Posterior cingulate gyrus (tissue), 11 donors: ENCODE measurements around the gene ADO.
A peak's percentile ranks its signal among the peaks of the same experiment; 100 is the strongest.

ENCODE experiments used
- DNase-seq, 10 donors: peaks; one replicate each; pipeline versions ENCODE4 v3.0.0 to v3.0.0-alpha.2; 2020 to 2021; ENCODE audit warnings: mixed read lengths in 3 of 10
- intact Hi-C: fragments of 100-400 bp; cut with DNase I; formaldehyde crosslinking; loops from one replicate; pipeline ENCODE4 v1.15.1; 2023

Gene ADO

DNA sequence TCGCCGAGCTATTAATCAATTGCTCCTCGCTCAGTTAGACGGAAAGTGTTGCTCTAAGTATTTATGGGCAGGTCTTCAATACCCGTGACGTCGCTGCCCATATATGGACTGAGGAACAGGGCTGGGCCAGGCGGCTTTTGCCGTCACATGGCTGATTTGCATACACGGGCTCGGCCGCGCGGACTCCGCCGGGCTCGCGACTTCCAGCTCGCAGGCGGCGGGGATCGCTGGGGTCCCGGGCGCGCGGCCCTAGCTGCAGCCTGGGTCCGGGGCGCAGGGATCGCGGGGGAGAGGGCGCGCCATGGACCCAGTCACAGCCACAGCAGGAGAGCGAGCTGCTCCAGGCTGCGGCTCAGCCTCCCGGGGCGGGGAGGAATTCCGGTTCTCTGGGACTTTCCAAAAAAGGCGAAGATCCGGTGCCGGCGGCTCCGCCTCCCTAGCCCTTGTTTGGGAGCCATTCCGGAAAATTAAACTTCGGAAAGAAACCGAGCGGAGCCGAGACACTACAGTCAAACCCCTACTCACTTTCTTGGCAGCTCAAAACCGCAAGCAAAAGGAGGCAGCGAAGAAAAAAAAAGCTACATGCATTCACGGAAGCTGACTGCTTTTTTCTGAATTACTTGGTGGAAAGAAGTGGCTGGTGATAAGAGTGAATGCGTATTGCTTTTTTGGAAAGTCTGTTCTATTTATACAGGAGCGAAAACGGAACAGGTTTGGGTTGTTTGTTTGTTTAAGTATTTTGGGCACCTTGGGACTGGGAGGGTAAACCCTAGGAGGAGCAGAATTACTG, 12.0 kb downstream of the ADO start, which contains the start of gene EGR2:
Gene EGR2 (minus strand): TSS at position 36 of the 790 bp plus-strand sequence. CDS start 337 bp downstream, outside the sequence.
- DNase-seq: peak; percentile 84 to 98 (median 90)
- intact Hi-C loops: loop anchor here (5.0 to 10.0 kb wide), 4 partner anchors 152 to 374 kb away; no protein-coding TSS in a partner anchor

DNA sequence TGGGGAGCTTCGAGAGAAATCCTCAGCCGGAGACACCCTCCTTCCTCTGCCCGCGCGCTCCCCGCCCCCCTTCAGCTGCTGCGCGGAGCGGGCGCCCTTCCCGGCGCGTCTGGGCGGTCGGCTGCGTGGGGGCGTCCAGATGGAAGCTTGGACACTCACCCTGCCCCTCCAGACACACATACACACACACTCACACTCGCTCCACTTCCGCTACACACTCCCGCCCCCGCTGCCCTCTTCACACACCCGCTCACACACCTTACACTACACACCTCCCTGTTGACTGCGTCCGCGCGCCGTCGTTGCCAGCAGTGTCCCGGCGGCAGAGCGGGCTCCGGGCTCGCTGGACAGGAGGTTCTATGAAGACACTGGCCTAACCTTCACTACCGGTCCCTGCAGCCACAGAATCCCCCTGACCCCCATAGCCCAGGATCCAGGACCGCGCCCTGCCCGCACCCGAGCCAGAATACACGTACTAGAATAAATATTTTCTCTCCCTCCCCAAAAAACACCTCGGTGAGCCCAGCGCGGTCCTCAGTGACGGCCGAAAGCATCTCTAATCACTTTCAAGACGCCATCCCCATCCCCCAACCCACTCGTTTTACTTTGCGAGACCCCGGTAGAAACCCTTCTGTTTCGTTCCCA, 12.7 kb downstream of the ADO start:
- intact Hi-C loops: loop anchor here (5.0 to 10.0 kb wide), 4 partner anchors 152 to 375 kb away; no protein-coding TSS in a partner anchor
- peak in 8 of 10 donors; percentile 18 to 91 (median 48) for DNase-seq

DNA sequence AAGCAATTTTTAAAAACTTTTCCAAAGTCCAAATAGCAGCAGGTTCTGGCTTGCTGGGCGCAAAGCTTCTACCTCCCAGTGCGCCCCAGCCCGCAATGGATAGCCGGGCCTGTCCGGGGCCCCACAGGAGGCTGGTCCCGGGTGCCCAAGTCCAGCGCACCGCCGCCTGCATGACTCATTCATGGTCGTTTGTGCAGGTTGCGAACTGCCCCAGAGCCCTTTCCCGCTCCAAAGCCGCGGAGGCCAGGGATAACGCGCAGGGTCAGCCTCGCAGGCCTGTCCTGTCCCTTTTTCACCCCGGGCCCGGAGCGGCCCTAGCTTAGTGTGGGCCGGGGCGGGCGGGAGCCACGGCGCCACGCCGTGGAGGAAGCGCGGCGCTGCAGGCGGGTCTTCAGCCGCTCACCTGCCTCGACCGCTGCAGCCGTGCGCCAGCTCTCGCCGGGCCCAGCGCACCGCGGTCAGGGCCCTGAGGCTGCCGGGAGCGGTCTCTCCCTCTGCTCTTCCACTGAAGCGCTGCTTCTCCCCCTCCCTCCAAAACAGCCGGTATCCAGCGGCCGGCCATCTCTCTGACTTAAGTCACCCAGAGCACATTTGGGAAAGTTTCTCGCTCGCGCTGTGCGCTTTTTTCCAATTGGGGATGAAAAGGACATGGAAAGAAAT, 13.4 kb downstream of the ADO start:
- intact Hi-C loops: loop anchor here (1.0 to 10.0 kb wide), 6 partner anchors 13 to 376 kb away; no protein-coding TSS in a partner anchor
- peak in 7 of 10 donors; percentile 30 to 92 (median 71) for DNase-seq

DNA sequence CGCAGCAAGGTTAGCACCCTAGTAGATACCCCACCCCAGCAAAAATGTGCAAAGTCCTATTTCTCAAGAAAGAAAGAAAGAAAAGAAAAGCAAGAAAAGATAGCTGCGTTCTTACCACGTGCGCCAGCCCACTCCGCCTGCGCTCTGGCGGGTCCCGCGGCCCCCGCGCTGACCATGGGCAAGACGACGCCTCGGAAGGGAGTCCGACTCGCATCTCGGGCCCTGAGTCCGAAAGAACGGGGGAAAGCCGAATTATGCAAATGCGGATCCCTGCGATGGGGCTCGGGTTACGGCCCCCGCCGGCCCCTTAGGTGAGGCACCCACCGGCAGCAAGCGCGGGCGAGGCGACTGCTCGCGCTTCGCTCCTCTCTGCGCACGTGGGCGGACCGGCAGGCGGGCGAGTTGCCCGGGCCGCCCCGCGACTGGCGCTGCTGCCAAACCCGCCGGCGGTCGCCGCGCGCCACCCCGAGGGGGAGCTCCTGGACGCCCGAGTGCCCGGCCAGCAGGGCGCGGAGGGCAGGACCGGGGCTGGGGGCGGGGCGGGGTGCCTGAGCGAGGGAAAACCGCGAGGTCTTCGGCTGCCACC, 14.0 kb downstream of the ADO start:
- DNase-seq: peak in 7 of 10 donors; percentile 11 to 91 (median 54)
- intact Hi-C loops: loop anchor here (1.0 to 10.0 kb wide), 6 partner anchors 13 to 376 kb away; no protein-coding TSS in a partner anchor

DNA sequence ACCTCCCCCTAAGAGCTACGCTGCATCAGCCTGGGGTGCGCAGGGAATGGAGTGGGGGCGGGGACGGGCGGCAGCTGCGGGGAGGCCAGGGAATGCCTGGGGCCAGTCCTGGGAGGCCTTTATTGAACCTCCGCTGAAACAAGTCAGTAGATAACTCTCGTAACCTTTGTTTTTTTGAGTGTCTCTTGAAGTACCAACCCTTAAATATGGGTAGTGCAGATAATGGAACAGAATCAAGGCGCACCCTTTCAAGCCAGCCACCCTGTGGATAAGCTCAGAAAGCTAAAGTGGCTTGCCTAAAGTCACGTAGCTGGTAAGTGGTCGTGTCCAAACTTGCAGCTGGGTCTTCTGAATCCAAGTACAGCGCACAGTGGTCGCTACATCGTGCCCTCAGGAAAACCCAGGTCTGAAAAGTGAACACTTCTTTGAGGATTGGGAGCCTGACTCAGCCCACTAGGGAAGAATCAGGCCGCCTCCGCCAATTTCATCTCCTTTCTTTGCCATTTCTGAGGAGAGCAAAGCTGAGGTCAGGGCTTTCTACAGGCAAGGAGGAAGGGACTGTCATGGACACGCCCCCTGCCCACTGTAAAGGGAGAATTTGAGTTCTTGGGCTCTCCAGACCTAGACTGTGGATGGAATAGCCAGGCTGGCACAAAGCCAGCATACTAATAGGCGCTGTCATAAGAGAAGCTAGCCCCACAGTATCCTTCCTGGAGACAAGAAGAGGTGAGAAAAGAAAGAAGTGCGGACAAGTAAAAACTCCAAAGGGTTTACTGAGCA, 14.8 kb downstream of the ADO start:
- DNase-seq: no peak
- intact Hi-C loops: loop anchor here (2.0 to 10.0 kb wide), 5 partner anchors 155 to 377 kb away; no protein-coding TSS in a partner anchor

DNA sequence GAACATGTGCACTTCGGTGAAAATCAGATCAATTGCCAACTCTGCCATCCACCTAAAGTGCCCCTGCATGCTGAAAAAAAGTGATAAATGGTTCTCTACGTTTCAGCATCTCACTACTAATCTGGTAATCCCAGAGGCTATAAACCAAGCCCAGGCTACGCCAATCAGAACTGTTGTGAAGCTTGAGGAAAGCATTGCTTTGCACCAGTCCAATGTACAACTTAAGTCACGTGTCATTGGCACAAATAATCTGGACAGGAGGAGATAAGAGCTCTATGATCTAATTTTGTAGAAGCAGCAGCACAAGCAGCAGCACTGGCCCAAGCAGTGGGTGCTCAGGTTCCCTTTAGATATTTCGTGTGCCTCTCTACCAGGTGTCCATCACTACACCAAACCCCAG, 16.1 kb downstream of the ADO start:
- no peak for DNase-seq
- intact Hi-C loops: no loop called here

DNA sequence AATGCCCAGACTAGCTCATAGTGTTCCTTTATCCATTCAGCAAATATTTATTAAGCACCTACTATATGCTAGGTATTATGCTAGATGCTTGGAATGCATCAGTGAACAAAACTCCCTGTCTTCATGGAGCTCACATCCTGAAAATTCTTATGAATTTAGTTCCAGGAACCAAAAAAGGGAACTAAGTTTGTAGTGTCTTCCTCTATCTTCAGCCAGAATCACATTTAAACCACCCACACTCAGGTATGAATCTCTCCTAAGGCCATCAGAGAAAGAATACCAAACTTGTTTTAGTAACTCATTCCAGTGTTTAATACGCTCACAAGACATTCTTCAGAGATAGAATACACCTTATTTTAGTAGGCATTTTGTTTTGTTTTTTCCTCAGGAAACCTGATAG, 21.8 kb downstream of the ADO start:
- intact Hi-C loops: no loop called here

DNA sequence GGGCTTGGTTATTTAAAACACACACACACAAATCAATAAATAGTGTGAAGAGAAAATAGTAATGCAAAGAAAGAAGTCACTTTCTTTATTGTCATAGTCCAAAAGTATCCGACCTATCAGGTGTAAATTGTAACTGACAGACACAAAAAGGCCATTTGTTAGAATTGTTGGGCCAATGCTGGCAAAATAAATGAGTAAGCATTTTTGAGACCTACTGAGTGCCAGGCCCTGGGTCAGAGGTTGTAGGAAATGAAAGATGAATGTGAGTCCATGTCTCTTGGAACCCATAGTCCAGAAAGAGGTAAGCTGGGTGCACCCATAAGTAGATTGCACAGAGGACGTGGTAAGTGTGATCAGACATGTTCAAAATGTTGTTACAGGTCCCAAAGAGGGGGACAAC, 25.1 kb downstream of the ADO start:
- intact Hi-C loops: no loop called here
- no peak for DNase-seq

More for the DNA sequence above, 21.8 kb downstream of the ADO start:
- DNase-seq: no peak

DNA sequence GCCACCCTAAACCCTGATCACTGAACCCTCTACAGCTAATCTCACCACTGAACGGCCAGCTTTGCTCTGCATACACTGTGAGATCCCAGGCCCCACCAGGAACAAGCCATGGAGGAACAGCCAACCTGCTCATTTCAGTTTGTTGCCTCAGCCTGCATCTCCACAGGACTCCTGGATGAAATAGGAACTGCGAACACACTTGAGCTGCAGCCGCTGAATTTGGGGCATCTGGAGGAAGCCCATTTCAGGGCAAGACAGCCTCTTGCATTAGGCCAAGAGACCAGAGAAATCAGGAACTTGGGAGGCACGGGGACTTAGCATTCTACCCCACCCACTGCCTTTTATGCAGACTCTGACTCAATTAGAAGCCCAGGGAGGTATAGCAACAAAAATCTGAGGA, 26.2 kb downstream of the ADO start:
- intact Hi-C loops: no loop called here
- DNase-seq: peak in 1 of 10 donors; percentile 57

DNA sequence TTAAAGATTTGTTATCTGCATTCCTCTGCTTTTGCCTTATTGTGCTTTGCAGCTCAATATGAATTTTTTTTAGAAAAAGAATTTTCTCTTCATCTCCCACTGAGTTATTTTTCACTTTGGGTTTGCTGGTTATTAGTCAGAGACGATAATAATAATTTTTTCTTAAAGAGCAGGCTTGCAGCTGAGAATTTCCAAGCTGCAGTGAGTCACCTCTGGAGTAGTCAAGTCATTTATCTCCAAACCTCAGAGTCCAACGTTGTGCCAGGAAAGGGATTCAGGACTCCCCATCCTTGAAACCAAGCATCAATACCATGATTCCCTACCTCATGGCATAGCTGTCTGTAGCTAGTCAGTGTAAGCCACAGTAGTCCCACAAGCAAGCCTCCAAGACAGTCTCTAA, 26.8 kb downstream of the ADO start:
- DNase-seq: no peak
- intact Hi-C loops: no loop called here

DNA sequence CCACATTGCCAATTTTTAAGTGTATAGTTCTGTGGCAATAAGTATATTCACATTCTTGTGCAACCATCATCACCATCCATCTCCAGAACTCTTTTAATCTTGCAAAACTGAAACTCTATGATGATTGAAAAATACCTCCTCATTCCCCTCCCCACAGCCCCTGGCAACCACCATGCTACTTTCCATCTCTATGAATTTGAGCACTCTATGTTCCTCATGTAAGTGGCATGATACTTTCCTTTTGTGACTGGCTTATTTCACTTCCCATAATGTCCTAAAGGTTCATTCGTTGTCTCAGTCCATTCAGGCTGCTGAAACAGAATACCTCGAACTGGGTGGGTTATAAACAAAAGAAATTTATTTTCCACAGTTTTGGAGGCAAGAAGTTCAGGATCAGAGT, 35.1 kb downstream of the ADO start:
- no peak for DNase-seq
- intact Hi-C loops: no loop called here

DNA sequence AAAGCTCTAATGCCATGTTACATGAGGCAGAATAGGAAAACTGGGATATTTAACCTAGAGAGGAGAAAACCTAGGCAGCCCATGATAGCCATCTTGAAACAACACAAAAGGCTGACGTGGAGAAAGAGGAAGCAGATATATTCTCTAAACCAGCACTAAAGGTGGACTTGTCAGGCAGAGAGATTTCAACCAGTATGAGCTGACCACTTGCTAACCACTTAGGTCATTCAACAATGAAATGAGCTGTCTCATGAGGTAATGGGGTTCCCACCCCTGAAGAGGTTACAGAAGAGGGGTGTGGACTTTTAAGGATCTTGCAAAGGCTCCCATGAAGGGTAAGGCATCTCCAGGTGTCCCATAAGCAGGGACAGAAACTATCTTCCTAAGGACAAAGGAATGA, 38.5 kb downstream of the ADO start:
- intact Hi-C loops: no loop called here

DNA sequence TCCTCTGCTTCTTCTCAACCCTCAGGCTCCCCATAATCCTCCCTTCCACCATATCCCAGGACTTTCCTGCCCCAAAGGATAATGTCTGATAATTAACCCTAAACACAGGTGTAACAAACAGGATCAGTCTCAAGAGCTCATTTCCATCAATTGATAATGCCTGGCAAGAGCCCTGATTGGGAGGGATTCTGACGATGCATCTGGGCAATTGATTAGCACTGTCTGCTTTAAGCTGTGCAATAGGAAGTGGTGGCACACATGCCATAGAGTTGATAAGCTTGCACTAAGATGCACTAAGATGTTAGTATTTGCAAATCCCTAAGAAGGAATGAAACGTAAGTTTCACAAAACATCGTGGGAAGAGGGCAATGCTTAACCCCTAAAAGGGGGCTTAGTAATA, 39.1 kb downstream of the ADO start:
- intact Hi-C loops: no loop called here
- DNase-seq: no peak

More for the DNA sequence above, 38.5 kb downstream of the ADO start:
- no peak for DNase-seq

DNA sequence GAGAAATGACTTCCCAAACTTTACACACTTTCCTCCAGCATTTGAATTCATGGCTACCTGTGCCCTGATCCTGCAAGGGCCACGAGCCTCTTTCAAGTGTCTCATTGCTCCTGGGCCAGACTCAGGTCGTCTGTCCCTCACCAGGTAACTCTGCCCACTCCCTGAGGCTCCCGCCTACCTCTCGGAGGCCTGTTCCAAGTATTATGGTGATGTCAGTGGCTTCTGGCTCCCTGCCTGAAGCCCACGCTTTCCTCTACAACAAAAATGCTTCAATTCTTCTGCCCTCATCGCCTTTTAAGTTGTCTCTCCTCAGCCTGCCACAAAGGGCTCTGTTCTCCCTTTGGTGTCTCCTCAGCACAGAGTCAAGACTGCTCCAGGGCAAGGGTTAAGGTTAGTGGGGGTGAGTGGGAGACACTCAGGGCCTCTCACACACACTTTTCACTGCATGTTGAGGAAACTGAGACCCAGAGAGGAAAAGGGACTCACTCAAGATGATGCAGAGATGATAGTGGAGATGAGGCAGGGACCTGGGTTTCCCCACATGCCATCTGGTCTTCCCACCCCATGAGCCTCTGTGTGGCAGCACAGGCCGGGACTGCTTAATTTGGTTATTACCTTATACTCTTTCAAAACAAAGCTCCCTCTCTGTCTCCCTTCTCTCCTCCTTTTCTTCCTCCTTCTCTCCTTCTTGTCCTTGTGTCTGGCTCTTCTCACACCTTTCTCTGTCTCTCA, 39.9 kb downstream of the ADO start:
- intact Hi-C loops: no loop called here
- DNase-seq: no peak

DNA sequence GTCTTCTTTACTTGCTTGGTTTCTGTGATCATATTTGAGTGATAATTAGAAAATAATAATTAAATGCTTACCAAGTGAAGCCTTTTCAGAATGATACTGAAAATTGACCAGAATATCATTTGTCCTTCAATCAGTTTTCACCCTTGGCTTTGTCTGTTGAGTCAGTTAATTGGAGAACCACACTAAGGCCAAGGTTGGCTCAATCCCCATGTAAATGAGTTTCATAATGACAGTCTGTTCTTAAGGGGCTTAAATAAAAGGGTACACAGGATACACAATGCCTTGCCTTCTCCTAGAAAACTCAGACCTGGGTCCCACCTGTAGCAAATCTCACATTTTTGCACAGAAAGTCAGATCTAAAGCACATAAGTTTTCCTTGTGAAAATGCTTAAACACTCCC, 42.9 kb downstream of the ADO start:
- DNase-seq: no peak
- intact Hi-C loops: no loop called here

DNA sequence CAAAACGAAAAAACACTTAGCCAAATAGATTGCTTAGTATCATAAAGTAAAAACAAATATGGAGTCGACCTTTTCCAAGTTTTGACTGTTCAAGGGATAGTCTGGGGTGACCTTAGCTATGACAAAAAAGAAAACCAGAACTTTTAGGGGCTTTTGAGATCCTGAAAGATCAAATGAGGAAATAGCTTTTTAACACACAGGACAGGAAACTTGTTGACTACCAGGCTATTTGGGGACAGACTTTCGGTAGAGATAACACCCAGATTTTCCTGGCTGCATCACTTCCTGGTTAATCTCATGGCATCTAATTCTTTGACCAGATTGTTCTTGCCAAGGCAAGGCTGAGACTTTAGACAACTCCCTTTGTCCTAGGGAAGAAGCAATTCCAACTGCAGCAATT, 46.1 kb downstream of the ADO start:
- intact Hi-C loops: no loop called here
- DNase-seq: no peak

DNA sequence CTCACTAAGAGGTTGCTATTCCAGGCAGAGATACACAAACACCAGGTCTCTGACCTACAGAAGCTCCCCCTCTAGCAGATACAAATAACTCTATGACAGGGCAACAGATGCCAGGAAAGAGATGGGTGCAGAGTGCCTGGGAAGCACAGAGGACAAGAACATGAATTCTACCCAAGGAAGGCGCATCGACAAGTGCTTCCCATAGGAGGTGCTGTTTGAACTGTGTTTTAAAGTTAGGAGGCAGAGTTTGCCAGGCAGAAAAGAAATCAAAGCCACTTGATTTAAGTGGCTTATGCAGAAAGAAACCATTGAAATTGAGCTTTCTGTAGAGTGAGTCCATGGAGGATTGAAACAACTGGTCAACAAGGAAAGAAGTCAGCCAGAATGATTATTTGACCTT, 46.9 kb downstream of the ADO start:
- intact Hi-C loops: no loop called here
- DNase-seq: no peak

DNA sequence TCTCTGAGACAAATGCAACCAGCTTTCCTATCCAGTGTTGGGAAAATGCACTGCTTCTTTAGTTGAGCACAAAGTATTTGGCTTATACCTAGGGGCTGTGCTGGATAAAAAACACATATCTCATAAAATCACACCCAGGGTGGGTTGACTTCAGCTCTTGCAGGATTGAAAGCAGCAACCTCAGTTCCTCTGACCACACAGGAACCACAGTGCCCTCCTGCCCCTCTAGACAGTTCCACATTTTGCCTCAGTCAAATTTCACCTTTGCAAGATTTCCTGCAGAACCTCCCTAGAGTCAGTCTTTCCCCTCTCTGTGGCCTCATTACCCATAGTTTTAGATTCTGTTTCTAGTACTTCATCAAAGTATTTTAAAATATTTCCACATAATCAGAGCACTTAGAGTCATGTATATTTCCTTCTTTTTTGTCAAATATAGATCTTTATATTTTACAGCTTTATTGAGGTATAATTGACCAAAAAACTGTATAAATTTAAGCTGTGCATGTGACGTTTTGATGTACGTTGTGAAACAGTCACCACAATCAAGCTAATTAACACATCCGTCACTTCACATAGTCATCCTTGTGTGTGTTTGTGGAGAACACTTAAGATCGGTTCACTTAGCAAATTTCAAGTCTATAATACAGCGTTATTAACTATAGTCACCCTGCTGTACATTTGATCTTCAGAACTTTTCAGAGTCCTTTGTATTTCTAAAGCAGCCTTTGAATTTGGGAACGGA, 48.6 kb downstream of the ADO start:
- intact Hi-C loops: no loop called here
- DNase-seq: no peak

DNA sequence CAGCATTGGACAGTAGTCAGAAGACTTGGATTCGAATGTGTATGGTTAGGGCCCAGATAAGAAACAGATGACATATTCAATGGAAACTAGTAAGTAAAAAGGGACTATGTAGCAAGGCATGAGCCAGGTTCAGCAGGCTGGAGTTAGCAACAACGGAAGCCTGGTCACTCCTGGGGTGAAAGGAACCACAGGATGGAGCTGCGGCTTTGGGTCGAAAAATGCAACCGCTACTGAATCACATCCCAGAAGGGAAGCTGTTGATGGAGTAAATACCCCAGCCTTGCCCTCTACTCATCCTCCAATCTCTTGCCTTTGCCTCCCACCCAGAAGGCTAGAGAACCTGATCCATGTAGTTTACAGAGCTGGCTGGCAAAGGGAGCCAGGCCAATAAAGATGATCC, 49.2 kb downstream of the ADO start:
- DNase-seq: no peak
- intact Hi-C loops: no loop called here
